Ishikawa (cell line): ENCODE data around the gene EHD1.

Source experiments
- CEBPB ChIP-seq: IDR thresholded peaks from 2 replicates; pipeline ENCODE4 v1.6.1; 2012
- CREB1 ChIP-seq: IDR thresholded peaks from 2 replicates; pipeline ENCODE4 v1.6.1; 2012; ENCODE audit warnings: low read depth
- EGR1 ChIP-seq: IDR thresholded peaks from 2 replicates; pipeline ENCODE4 v1.6.1; 2012
- EP300 ChIP-seq: IDR thresholded peaks from 2 replicates; pipeline ENCODE4 v1.6.1; 2012; ENCODE audit warnings: borderline replicate concordance
- FOXM1 ChIP-seq: IDR thresholded peaks from 2 replicates; pipeline ENCODE4 v1.6.1; 2012; ENCODE audit warnings: low read depth, borderline replicate concordance
- NFIC ChIP-seq: IDR thresholded peaks from 2 replicates; pipeline ENCODE4 v1.6.1; 2012
- RAD21 ChIP-seq: IDR thresholded peaks from 2 replicates; pipeline ENCODE4 v1.6.1; 2012; ENCODE audit warnings: low read depth
- TAF1 ChIP-seq: IDR thresholded peaks from 2 replicates; pipeline ENCODE4 v1.6.1; 2012; ENCODE audit warnings: low read depth, mild to moderate bottlenecking
- TCF12 ChIP-seq: IDR thresholded peaks from 2 replicates; pipeline ENCODE4 v1.6.1; 2012; ENCODE audit warnings: low read depth
- TEAD4 ChIP-seq: IDR thresholded peaks from 2 replicates; pipeline ENCODE4 v1.6.1; 2012
- YY1 ChIP-seq: IDR thresholded peaks from 2 replicates; pipeline ENCODE4 v1.6.1; 2012; ENCODE audit warnings: low read depth
- ZBTB7A ChIP-seq: IDR thresholded peaks from 2 replicates; pipeline ENCODE4 v1.6.1; 2012; ENCODE audit warnings: low read depth
- TF ChIP-seq, protein P1 (sequence below): IDR thresholded peaks from 2 replicates; pipeline ENCODE4 v1.6.1; 2012
- TF ChIP-seq, protein P2 (sequence below): IDR thresholded peaks from 2 replicates; pipeline ENCODE4 v1.6.1; 2012
- TF ChIP-seq, protein P3 (sequence below): IDR thresholded peaks from 2 replicates; pipeline ENCODE4 v1.6.1; 2012; ENCODE audit warnings: low read depth, mild to moderate bottlenecking

The EHD1 gene

DNA sequence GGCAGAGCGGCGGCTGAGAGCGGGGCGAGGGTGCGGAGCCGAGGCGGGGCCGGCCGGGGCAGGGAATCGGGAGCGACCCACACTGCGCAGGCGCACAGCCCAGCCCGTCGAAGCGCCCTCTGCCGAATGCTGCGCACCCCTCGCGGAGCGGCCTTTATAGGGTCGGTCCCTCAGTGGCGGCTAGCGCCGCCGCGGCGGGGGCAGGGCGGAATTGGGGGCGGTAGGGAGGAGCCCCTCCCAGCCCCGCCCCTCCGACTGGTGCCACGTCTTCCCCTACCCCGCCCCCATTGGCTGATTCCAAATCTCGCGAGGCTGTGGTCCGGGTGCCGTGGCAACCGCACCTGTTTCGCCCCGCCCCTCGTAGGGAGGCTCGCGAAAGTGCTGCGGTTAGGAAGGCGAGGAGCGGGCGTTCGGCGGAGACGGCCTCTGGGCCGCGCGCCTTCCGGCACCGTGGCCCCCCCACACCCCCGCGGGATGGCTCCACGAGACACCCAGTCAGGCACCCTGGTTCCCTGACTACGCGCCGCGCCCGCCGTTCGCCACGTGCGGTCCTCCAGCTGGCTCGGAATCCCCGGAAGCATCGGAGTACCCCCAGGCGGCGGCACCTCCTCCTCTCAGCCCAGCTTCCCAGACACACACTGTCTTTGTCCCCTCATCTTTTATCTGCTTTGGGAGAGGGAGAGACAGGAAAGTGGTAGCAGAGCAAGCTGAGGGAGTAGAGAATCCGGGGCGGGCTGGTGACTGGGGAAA lies at the start of gene EHD1:
EHD1 (minus strand) TSS at position 128 of the 750 bp plus-strand sequence. CDS start 157 bp downstream, outside the sequence.
- TF ChIP-seq, protein P1, sequence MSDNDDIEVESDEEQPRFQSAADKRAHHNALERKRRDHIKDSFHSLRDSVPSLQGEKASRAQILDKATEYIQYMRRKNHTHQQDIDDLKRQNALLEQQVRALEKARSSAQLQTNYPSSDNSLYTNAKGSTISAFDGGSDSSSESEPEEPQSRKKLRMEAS: peak; percentile 86
- TF ChIP-seq FOXM1 (no peak), CREB1 (peak; percentile 9; the same call in 1 of the 2 replicates), CEBPB (no peak), NFIC (peak; percentile 6; the same call in 1 of the 2 replicates), EP300 (no peak), TEAD4 (no peak), TAF1 (peak; percentile 73), RAD21 (peak; percentile 23; the same call in 1 of the 2 replicates), TCF12 (no peak; the same call in 1 of the 2 replicates), EGR1 (no peak; the same call in 1 of the 2 replicates), YY1 (peak; percentile 33), ZBTB7A (peak; percentile 33; the same call in 1 of the 2 replicates)
- TF ChIP-seq, protein P2, sequence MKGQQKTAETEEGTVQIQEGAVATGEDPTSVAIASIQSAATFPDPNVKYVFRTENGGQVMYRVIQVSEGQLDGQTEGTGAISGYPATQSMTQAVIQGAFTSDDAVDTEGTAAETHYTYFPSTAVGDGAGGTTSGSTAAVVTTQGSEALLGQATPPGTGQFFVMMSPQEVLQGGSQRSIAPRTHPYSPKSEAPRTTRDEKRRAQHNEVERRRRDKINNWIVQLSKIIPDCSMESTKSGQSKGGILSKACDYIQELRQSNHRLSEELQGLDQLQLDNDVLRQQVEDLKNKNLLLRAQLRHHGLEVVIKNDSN: 0 out of 2 replicates have a peak, but pooled peaks have one; percentile 32
- TF ChIP-seq, protein P3, sequence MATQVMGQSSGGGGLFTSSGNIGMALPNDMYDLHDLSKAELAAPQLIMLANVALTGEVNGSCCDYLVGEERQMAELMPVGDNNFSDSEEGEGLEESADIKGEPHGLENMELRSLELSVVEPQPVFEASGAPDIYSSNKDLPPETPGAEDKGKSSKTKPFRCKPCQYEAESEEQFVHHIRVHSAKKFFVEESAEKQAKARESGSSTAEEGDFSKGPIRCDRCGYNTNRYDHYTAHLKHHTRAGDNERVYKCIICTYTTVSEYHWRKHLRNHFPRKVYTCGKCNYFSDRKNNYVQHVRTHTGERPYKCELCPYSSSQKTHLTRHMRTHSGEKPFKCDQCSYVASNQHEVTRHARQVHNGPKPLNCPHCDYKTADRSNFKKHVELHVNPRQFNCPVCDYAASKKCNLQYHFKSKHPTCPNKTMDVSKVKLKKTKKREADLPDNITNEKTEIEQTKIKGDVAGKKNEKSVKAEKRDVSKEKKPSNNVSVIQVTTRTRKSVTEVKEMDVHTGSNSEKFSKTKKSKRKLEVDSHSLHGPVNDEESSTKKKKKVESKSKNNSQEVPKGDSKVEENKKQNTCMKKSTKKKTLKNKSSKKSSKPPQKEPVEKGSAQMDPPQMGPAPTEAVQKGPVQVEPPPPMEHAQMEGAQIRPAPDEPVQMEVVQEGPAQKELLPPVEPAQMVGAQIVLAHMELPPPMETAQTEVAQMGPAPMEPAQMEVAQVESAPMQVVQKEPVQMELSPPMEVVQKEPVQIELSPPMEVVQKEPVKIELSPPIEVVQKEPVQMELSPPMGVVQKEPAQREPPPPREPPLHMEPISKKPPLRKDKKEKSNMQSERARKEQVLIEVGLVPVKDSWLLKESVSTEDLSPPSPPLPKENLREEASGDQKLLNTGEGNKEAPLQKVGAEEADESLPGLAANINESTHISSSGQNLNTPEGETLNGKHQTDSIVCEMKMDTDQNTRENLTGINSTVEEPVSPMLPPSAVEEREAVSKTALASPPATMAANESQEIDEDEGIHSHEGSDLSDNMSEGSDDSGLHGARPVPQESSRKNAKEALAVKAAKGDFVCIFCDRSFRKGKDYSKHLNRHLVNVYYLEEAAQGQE: no peak

GRCh38 chr11:64926689-64927088 lies 48.3 kb upstream of the EHD1 start:
- TF ChIP-seq CREB1: no peak
- no peak for TF ChIP-seq TAF1
- TF ChIP-seq CEBPB: no peak
- TF ChIP-seq YY1: no peak
- TF ChIP-seq EP300: no peak
- TF ChIP-seq FOXM1: no peak
- TF ChIP-seq TCF12: no peak
- TF ChIP-seq, protein P2: no peak
- no peak for TF ChIP-seq NFIC

DNA sequence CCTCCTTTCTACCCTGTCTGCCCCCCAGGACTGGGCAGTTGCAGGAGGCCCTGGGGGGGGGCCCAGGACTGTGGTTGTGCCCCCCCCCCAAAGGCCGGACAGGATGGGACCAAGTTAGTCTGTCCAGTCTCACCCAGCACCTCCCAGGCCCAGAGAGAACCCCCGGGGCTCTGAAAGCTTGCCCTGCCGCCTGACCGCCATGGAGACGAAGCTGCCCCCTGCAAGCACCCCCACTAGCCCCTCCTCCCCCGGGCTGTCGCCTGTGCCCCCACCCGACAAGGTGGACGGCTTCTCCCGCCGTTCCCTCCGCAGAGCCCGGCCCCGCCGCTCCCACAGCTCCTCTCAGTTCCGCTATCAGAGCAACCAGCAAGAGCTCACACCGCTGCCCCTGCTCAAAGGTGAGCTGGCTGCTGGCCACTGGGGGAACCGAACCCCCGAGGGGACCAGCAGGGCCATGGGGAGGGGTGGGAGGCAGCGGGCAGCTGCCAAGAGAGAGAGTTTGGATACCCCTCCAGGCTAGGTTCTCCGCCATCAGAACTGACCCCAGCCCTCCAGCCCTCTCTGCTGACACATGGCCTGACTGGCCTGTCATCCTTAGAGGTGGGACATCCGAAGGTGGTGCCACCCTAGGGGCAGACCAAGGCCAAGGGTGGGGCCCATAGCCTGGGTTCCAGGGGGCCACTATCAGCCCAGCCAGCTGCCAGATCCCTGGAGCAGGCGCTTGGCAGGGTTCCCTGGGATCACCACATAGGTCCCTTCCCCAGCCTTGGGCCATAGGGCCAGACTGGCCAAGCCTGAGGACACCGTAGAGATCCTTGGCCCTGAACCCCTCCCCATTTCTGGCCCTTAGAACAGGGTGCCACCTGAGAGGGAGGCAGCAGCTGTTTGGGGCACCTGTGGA lies 47.4 kb upstream of the EHD1 start:
- no peak for TF ChIP-seq EP300
- TF ChIP-seq TAF1: no peak
- TF ChIP-seq TCF12: no peak
- no peak for TF ChIP-seq RAD21
- TF ChIP-seq TEAD4: no peak
- no peak for TF ChIP-seq NFIC
- TF ChIP-seq, protein P3: no peak
- no peak for TF ChIP-seq EGR1
- TF ChIP-seq, protein P1: no peak
- no peak for TF ChIP-seq CEBPB
- TF ChIP-seq, protein P2: no peak
- TF ChIP-seq ZBTB7A: no peak
- no peak for TF ChIP-seq FOXM1
- no peak for TF ChIP-seq YY1
- no peak for TF ChIP-seq CREB1

- peak; percentile 70 for TF ChIP-seq ZBTB7A
- TF ChIP-seq RAD21: no peak
Measured at GRCh38 chr11:64924910-64925284, 46.5 kb upstream of the EHD1 start.
